ENCODE results near the gene WWOX.
A peak's percentile ranks its signal among the peaks of the same experiment; 100 is the strongest.

Gene WWOX

GRCh38 chr16:78196502-78196901 is 97.0 kb downstream of the WWOX start:
- FAIRE-seq (peak; percentile 40), DNase-seq (ENCODE audit: insufficient read length, low spot score) (no peak)
- TF ChIP-seq PAX5 (IDR thresholded peaks at IDR 0.05; ENCODE audit: insufficient read depth, low read length, severe bottlenecking) (no peak), POLR2A (IDR thresholded peaks at IDR 0.05; ENCODE audit: low read depth, low read length) (no peak), POU2F2 (IDR thresholded peaks at IDR 0.05; ENCODE audit: low read depth, low read length) (no peak), SPI1 (IDR thresholded peaks at IDR 0.05; ENCODE audit: low read depth, low read length) (no peak)

GRCh38 chr16:78198288-78198687 is 98.8 kb downstream of the WWOX start:
- DNase-seq (ENCODE audit: insufficient read length, low spot score) (no peak), FAIRE-seq (no peak)
- TF ChIP-seq POLR2AphosphoS5 (IDR thresholded peaks at IDR 0.05; ENCODE audit: low read depth, low read length) (no peak), PAX5 (IDR thresholded peaks at IDR 0.05; ENCODE audit: insufficient read depth, low read length, severe bottlenecking) (no peak), POU2F2 (IDR thresholded peaks at IDR 0.05; ENCODE audit: low read depth, low read length) (no peak), TAF1 (IDR thresholded peaks at IDR 0.05; ENCODE audit: low read depth, low read length) (no peak), SPI1 (IDR thresholded peaks at IDR 0.05; ENCODE audit: low read depth, low read length) (no peak), POLR2A (IDR thresholded peaks at IDR 0.05; ENCODE audit: low read depth, low read length) (no peak)

GRCh38 chr16:78199325-78200022 is 100.0 kb downstream of the WWOX start:
- TF ChIP-seq POU2F2 (IDR thresholded peaks at IDR 0.05; ENCODE audit: low read depth, low read length): no peak
- TF ChIP-seq SPI1 (IDR thresholded peaks at IDR 0.05; ENCODE audit: low read depth, low read length): no peak
- no peak for TF ChIP-seq PAX5 (IDR thresholded peaks at IDR 0.05; ENCODE audit: insufficient read depth, low read length, severe bottlenecking)
- FAIRE-seq: no peak
- DNase-seq (ENCODE audit: insufficient read length, low spot score): no peak

- no peak for FAIRE-seq
- TF ChIP-seq PAX5 (IDR thresholded peaks at IDR 0.05; ENCODE audit: insufficient read depth, low read length, severe bottlenecking) (no peak), POU2F2 (IDR thresholded peaks at IDR 0.05; ENCODE audit: low read depth, low read length) (no peak), POLR2AphosphoS5 (IDR thresholded peaks at IDR 0.05; ENCODE audit: low read depth, low read length) (no peak), TAF1 (IDR thresholded peaks at IDR 0.05; ENCODE audit: low read depth, low read length) (no peak), SPI1 (IDR thresholded peaks at IDR 0.05; ENCODE audit: low read depth, low read length) (no peak), POLR2A (IDR thresholded peaks at IDR 0.05; ENCODE audit: low read depth, low read length) (no peak)
- DNase-seq (ENCODE audit: insufficient read length, low spot score): no peak
Measured at GRCh38 chr16:78200023-78200389, 100.6 kb downstream of the WWOX start.

- DNase-seq (ENCODE audit: insufficient read length, low spot score) (no peak), FAIRE-seq (no peak)
- TF ChIP-seq POLR2AphosphoS5 (IDR thresholded peaks at IDR 0.05; ENCODE audit: low read depth, low read length) (no peak), POU2F2 (IDR thresholded peaks at IDR 0.05; ENCODE audit: low read depth, low read length) (no peak), SPI1 (IDR thresholded peaks at IDR 0.05; ENCODE audit: low read depth, low read length) (no peak), PAX5 (IDR thresholded peaks at IDR 0.05; ENCODE audit: insufficient read depth, low read length, severe bottlenecking) (no peak), POLR2A (IDR thresholded peaks at IDR 0.05; ENCODE audit: low read depth, low read length) (no peak), TAF1 (IDR thresholded peaks at IDR 0.05; ENCODE audit: low read depth, low read length) (no peak)
Measured at GRCh38 chr16:78200623-78201096, 101.2 kb downstream of the WWOX start.

- FAIRE-seq (no peak), DNase-seq (ENCODE audit: insufficient read length, low spot score) (no peak)
- TF ChIP-seq TAF1 (IDR thresholded peaks at IDR 0.05; ENCODE audit: low read depth, low read length) (no peak), PAX5 (IDR thresholded peaks at IDR 0.05; ENCODE audit: insufficient read depth, low read length, severe bottlenecking) (no peak), POU2F2 (IDR thresholded peaks at IDR 0.05; ENCODE audit: low read depth, low read length) (no peak), SPI1 (IDR thresholded peaks at IDR 0.05; ENCODE audit: low read depth, low read length) (no peak), POLR2AphosphoS5 (IDR thresholded peaks at IDR 0.05; ENCODE audit: low read depth, low read length) (no peak), POLR2A (IDR thresholded peaks at IDR 0.05; ENCODE audit: low read depth, low read length) (no peak)
Measured at GRCh38 chr16:78205506-78205905, 106.1 kb downstream of the WWOX start.

- no peak for DNase-seq (ENCODE audit: insufficient read length, low spot score)
- TF ChIP-seq POLR2A (IDR thresholded peaks at IDR 0.05; ENCODE audit: low read depth, low read length) (no peak), SPI1 (IDR thresholded peaks at IDR 0.05; ENCODE audit: low read depth, low read length) (no peak), TAF1 (IDR thresholded peaks at IDR 0.05; ENCODE audit: low read depth, low read length) (no peak), PAX5 (IDR thresholded peaks at IDR 0.05; ENCODE audit: insufficient read depth, low read length, severe bottlenecking) (no peak)
- no peak for FAIRE-seq
Measured at GRCh38 chr16:78206623-78207223, 107.3 kb downstream of the WWOX start.

- FAIRE-seq (no peak), DNase-seq (ENCODE audit: insufficient read length, low spot score) (no peak)
- TF ChIP-seq POLR2A (IDR thresholded peaks at IDR 0.05; ENCODE audit: low read depth, low read length): no peak
- no peak for TF ChIP-seq POU2F2 (IDR thresholded peaks at IDR 0.05; ENCODE audit: low read depth, low read length)
- no peak for TF ChIP-seq TAF1 (IDR thresholded peaks at IDR 0.05; ENCODE audit: low read depth, low read length)
- no peak for TF ChIP-seq POLR2AphosphoS5 (IDR thresholded peaks at IDR 0.05; ENCODE audit: low read depth, low read length)
- no peak for TF ChIP-seq PAX5 (IDR thresholded peaks at IDR 0.05; ENCODE audit: insufficient read depth, low read length, severe bottlenecking)
- TF ChIP-seq SPI1 (IDR thresholded peaks at IDR 0.05; ENCODE audit: low read depth, low read length): no peak
Measured at GRCh38 chr16:78209951-78210661, 110.7 kb downstream of the WWOX start.

- TF ChIP-seq POLR2AphosphoS5 (IDR thresholded peaks at IDR 0.05; ENCODE audit: low read depth, low read length) (no peak), PAX5 (IDR thresholded peaks at IDR 0.05; ENCODE audit: insufficient read depth, low read length, severe bottlenecking) (no peak), SPI1 (IDR thresholded peaks at IDR 0.05; ENCODE audit: low read depth, low read length) (no peak), TAF1 (IDR thresholded peaks at IDR 0.05; ENCODE audit: low read depth, low read length) (no peak), POLR2A (IDR thresholded peaks at IDR 0.05; ENCODE audit: low read depth, low read length) (no peak), POU2F2 (IDR thresholded peaks at IDR 0.05; ENCODE audit: low read depth, low read length) (no peak)
- FAIRE-seq (no peak), DNase-seq (ENCODE audit: insufficient read length, low spot score) (no peak)
Measured at GRCh38 chr16:78211020-78211599, 111.7 kb downstream of the WWOX start.

All from GM12891 (cell line).